OCI-M1 (cell line): ENCODE results near the gene PAXIP1.

ENCODE experiments used
- DNase-seq: peaks from one replicate; lab custom pipeline; 2025; lab: John Stamatoyannopoulos, UW

Gene PAXIP1

DNA sequence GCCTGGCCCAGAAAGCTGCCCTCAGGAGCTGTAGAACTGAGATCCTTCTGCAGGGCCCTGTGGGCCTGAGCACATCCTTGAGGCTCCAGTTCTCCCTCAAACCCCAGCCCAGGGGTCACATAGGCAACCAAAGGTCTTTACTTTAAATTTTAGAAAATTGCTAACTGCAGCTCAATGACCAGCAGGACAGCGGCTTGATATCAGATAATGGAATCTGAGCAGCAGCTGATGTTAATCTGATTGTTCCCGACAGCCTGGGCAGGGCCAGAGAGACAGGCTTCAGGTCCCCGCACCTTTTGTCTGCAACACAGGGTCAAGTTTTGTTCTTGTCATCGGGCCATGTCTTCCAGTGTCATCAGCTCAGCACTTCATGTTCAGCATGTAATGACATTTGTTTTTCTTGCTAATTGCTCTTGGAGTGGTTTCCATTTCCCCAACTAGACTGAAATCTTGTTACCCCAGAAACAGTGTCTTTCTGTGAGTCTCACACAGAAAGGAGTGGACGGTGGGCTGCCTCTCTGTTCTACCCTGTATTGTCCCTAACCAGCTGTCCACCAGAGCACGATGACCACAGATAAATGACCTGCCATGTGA lies 91.0 kb downstream of the PAXIP1 start:
- DNase-seq = no peak

DNA sequence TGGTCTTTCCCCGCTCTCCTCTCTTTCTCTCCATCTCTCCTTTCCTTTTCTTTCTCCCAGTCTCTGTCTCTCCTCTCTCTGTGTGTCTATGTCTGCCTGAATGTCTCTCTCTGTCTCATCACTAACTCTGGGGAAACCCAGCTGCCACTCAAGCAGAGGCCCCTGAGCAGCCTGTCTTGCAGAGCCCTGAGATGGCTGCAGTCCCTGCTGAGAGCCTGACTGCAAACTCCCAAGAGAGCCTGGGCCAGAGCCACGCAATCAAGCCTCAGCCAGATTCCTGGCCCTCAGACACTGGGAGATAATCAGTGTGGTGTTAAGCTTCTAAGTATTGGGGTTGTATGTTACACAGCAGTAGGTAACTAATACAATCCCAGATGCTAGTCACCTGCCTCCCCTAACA lies 91.5 kb downstream of the PAXIP1 start:
- DNase-seq = no peak

DNA sequence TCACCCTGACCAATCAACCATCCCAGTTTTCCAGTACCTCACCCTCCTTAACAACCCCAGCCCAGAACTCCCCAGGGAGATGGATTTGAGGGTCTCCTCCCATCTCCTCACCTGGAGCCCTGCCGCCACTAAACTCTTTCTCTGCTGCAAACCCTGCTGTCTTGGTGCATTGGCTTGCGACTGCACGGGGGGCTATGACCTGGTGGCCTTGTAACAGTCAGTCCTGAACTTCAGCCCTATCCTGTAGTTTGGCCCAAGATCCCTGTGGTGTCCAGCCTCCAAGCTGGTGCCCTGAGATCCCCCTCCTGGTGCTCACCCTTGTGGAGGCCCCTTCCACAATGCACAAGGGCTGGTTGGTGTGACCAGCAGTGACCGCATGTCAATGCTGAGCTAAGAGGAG lies 91.9 kb downstream of the PAXIP1 start:
- DNase-seq = no peak

DNA sequence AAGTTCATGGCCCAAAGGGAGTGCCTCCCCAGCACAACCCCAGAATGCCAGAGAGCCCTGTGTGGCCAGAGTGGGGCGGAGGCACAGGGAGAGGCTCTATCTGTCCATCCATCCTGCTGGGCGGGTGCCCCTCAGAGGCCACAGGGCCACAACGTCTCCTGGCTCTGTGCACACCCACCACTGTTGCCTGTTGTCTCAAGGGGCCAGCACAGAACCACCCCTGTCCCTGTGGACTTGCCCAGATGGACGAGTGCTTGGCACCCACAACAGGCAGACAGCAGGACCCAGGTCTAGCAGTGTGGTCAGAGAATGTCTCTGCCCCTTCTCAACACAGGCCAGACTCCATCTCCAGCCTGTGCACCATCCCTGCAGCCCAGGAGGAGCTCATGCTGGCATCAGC lies 92.8 kb downstream of the PAXIP1 start:
- no peak for DNase-seq

DNA sequence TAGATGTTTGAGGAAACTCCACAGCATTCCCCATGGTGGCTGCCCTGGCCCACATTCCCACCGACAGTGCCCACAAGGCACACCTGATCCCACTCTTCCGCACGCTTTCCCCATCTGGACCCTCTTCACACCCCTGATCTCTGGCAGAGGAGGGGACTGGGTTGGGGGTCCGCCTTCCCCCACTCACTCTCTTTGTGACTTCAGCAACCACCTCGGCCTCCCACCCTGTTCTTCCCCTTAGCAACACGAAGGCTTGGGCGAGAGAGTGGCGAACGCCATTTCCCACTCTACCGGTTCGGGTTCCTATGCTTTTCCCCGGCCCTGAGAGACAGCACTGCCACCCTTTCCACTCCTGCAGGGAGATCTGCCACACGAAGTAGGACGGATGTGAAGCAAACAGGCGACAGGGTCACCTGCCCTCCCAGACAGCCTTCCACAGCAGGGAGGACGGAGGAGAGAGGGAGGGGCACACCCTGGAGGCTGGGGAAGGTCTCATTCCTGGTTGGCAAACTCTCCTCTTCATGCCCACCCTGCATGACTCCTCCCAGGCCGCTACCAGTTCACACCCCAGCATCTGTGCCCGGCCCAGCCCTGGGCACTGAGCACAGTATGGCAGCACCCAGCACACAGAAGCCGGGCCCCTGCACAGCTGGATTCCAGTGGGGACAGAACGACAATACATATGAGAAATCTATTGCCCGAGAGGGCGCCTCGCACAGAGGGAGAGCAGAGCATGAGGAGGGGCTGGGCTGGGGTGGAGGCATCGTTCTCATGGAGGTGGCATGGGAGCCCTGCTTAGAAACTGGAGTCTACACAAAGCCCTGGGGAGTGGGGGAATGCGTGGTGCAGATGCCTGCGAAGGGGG lies 93.5 kb downstream of the PAXIP1 start:
- no peak for DNase-seq

DNA sequence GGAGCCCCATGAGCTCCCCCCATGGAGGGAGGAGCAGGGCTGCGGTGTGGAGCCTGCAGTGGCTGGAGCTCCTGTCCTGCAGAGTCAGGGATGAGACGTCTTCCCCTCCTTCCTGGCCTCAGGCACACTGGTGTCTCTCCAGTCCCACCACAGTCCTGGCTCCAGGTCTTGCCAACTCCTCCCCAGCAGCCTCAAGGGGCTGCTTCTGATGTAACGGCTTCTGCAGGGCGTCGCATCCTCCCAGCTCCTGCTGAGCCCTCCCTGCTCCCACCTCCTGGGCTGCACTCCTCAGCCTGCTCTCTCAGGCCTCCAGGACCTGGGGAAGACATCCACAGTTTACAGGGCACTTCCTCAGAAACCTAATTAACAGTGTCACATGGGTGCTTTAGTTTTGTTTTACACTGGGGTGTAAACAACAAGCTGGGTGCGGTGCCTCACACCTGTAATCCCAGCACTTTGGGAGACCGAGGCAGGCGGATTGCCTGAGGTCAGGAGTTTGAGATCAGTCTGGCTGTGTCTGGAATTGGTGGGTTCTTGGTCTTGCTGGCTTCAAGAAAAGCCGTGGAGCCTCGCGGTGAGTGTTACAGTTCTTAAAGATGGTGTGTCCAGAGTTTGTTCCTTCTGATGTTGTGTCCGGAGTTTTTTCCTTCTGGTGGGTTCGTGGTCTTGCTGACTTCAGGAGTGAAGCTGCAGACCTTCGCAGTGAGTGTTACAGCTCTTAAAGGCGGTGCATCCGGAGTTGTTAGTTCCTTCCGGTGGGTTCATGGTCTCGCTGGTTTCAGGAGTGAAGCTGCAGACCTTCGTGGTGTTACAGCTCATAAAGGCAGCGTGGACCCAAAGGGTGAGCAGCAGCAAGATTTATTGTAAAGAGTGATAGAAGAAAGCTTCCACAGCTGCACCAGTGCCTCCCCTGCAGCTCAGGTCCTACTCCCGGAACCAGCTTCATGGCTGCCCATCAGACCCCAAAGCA lies 95.0 kb downstream of the PAXIP1 start:
- DNase-seq = no peak

DNA sequence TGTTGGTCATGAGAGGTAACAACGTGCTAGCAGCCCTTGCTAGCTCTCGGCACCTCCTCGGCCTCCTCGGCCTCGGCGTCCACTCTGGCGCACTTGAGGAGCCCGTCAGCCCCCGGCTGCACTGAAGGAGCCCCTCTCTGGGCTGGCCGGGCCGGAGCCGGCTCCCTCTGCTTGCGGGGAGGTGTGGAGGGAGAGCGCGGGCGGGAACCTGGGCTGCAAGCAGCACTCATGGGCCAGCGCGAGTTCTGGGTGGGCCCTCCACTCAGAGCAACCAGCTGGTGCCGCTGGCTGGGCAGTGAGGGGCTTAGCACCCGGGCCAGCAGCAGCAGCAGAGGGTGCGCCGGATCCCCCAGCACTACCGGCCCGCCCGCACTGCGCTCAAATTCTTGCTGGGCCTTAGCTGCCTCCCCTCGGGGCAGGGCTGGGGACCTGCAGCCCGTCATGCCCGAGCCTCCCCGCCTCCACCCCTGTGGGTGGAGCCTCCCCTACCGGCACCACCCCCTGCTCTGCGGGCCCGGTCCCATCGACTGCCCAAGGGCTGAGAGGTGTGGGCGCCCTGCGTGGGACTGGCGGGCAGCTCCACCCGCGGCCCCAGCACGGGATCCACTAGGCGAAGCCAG lies 96.1 kb downstream of the PAXIP1 start:
- DNase-seq = no peak

DNA sequence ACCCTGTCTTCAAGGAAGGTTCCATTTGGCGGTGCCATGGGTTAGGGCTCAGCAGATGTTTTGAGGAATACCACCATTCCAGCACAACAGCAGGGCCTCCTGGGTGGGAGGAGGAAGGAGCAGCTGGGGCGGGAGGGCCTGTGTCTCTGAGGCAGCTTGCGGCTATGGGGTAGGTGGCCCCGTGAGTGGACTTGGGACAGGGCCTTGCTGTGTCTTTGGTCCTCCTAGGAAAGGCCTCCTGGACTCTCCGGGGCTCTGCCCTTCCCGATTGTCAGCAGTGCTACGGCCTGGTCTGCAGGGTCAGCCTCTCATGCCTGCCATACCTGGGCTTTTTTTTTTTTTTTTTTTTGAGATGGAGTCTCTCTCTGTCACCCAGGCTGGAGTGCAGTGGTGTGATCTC lies 96.7 kb downstream of the PAXIP1 start:
- DNase-seq = no peak

DNA sequence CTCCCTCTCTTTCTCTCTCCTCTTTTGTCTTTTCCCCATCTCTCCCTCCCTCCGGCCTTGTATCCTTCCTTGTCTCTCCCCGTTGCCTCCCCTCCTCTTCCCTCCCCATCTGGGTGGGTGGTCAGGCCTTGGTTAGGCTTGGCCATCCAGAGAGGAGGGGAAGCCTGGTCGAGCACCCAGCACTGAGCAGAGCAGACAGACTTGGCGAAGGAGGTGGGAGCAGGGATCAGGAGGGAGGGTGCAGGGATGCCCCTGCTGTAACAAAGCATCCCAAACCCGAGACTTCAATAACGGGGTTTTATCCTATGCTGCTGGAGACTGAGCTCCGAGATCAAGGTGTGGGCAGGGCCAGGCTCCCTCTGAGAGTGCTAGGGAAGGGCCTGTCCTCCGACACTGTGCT lies 97.3 kb downstream of the PAXIP1 start:
- no peak for DNase-seq

DNA sequence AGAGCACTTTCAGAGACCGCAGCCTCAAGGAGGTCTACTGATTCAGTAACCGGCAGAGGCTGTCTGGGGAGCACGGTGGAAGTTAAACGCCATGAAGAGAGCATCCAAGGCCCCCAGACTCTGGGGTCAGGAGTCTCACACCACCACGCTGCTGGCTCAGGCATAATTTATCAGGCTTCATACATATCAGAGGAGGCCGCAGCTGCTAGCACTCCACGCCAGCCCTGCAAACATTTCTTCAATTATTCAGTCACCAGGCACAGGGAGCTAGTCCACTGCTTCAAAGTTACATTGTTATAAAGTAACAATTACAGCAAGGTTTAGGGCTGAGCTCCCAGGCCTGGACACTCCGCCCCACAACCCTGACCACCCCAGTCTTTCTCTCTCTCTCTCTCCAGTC lies 97.8 kb downstream of the PAXIP1 start:
- DNase-seq = no peak

DNA sequence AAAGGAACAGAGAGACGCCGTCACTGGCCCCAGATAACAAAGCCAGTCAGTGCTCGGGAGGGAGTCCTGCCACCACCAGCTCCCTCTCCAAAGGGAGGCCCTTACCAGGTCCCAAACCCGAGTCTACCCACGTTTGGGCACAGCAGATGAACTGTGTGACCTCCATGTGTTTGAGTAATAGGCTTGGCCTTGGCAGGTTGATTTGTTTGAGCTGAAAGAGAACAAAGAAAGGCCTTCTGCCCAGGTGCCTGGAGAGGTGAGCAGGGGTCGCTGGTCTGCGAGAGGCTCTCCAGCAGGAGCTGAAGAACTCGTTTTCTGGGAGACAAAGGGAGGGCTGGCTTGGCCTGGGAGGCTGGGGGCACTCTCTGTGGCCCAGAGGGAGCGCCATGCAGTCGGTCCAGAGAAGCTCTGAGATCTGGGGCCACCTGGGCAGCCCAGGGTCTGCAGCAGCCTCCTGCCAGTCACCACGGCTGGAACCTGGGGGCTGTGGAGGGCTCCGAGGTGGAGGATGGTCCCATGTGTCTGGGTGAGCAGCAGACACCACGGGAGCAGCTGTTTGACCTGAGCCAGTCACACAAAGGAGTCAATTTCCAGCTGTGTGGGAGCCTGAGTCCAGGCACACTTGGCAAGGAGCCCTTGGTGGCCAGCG lies 99.7 kb downstream of the PAXIP1 start:
- DNase-seq = no peak

DNA sequence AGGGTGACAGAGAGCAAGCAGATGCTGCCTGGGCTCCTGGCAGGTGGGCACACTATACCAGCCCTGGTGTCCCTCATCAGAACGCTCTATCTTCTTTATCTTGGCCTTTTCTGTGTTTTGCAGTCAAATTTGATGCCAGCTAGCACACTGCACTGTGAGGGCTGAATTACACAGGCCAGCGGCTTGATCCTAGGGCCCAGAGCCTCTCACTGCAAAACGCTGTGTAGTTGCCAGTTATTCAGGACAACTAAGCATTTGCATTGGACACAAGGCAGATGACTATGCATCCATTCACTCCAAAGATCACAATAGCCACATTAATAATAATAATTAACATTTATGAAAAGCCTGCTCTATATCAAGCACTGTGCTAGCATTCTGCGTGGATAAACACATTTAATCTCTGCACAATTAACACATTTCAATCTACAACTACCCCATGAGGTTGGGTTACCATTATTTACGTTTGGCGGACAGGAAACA lies 100.3 kb downstream of the PAXIP1 start:
- DNase-seq = no peak

DNA sequence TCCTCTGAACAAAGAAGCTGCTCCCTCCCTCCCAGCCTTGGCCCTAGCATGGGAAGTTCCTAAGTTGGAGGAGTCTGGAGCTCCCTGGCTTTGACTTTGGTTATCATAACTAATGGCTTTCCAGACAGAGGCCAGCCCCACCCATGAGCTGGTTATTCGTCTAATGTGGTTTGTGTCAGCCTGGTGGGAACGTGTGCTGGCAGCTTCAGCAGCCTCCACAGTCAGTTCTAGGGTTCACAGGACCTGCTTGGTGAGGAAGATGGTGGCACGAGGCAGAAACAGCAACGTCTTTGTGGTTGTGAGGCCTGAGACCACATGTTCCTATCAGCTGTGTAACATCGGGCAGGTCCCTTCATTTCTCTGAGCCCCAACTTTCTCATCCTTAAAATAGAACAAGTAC lies 103.1 kb downstream of the PAXIP1 start:
- DNase-seq = no peak

DNA sequence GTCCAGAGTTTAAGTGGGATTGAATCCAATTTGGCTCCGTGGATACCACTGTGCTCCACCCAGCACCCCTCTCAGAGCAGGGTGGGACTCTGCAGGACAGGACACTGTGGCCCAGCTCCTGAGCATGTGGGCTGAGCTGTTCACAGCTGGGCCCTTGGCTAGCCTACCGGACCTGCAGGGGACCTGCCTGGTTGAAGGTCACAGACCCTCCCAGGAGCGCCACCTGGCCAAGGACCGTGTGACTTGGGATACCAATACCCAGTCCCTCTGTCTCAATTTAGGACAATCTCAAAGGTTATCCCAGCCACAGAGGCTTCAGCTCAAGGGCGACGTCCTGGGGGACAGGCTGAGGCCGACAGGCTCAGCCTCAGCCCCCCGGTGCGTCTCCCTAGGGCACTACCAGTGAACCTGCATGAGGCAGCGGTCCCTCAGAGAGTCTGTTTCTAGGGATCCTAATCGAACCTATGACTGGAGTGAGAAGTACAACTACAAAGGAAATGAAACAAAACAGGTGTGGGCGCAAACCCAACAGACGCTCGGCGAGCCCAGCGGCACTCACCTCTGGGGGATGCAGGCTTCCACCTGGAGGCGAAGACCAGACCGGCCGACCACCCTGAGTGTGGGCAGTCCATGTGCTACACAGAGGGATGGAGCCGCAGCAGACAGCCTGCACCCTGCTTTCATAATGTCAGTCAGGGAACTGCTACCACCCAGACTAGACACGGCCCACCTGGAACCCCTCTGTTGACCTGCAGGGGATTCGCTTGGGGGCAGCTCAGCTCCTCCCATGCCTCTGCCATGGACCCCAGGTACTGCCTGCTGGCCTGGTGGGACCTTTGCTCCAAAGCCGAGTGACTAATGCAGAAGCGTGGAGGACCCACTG lies 103.7 kb downstream of the PAXIP1 start:
- DNase-seq = no peak

DNA sequence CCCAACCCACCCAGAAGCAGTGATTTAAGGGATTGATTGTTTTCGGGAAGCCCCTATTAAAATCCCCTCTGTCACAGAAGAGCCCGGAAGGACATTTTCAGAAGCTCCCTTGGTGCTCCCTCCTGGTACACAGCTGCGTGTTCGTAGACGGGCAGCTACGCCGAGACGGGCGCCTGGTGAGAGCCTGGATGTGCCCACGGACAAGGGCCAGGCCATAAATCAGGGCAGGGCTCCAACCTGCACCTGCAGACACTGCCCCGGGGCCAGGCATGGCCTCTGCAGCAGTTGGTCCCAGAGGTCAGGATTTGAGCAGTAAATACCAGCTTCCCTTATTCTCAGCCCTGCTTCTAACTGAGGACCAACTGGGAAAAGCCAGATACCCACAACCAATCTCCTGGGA lies 106.8 kb downstream of the PAXIP1 start:
- no peak for DNase-seq
